NOMO-1 treated with dmso at 0.1 percent for 144 hours (cell line): ENCODE measurements around the gene REPS2.
A peak's percentile ranks its signal among the peaks of the same experiment; 100 is the strongest.

ENCODE experiments used
- DNase-seq: peaks from one replicate; lab custom pipeline; 2025; ENCODE audit not compliant: unreplicated experiment; lab: John Stamatoyannopoulos, UW

The REPS2 gene

DNA sequence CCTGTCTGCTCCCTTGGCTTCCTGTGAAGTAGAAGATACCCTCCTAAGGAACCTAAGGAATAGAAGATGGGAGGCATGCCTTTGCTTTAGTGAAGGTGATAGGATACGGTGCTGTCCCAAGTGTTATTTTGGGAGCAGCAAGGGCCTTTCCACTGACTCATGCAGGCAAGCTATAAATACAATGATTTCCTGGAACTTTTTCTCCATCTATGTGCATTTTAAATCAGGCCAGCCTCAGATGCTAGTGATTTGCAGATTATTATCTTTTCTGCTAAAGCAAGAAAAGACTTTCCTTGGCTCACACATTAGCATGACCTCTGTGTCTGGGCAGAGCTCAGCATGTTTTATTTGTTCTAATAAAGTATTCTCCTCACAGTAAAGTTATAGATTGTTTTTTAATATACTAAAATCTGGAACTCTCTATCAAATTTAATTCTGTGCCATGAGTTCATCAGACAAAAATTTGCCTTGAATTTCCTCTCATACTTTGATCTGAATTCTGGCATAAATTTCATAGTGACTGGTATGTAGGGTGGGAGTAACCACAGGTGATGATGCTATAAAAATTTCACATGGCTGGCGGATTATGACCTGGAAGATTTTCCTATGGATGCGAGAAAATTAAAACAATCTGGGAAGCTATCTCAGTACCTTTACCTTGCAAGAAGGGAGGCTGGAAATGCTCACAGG, 131.7 kb downstream of the REPS2 start:
- no peak for DNase-seq

DNA sequence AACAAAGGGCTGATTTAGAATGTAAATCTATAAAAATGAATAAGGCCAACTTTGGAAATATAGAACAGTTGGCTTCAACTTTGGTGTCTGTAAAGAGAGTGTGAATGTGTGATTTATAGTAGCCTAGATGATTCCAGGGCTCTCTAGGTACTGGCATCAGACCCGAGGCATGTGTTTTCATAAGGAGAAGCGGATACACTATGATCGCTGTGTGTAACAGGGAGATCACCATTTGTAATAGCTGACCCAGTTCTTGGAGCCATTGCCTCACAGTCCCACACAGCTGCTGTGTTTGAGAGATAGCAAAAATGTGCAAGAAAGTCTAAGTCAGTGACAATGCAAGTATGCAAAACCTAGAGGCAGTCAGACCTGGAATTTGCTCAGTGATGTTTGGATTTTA, 135.1 kb downstream of the REPS2 start:
- DNase-seq, result no peak

DNA sequence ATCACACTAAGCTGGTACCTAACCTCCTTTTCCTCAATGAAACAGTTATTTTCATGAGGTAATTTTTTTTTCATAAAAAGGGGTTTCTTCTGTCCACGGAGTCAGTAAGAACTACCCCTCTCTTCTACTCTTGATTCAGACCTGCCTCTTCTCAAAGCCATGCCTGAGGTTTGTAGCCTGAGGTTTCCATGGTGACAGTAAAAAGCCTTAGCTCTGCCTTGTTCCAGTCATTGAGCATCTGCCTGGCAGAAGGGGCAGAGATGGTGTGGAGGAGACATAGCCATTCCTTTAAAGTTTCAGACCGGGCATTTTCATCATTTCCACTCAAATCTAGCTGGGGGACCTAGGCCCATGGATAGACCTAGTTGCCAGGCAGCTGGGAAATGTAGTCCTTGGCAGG, 135.5 kb downstream of the REPS2 start:
- DNase-seq, result no peak

DNA sequence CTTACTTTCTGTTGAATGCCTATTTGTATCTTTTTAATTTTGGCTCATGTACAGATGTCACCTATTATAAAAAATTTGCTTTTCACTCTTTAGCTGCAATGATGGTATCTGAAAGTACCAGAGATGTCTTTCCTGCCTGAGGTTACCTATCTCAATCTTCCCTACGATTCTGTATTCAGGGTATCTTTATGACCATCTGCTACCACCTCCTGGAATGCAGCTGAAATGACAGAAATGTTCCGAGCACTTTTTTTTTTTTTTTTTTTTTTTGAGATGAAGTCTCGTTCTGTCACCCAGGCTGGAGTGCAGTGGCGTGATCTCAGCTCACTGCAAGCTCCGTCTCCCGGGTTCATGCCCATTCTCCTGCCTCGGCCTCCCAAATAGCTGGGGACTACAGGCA, 136.4 kb downstream of the REPS2 start:
- DNase-seq, result peak; percentile 1

DNA sequence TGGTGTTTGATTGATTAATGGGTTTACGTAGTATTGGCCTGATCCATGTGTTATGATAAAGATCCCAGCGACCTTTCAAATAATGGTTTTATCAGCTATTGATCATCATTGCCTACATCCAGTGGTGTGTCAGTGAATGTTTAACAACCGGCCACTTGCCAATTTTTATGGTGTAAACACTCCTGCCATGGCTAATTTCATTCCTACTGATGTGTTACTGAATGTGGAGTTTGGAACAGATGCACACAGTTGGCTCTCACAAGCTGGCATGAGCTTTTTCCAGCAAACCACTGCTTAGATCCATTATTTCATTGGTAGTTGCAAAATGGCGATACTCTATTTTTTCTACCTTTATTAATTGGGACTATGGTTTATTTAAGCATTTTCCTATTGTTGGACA, 139.9 kb downstream of the REPS2 start:
- no peak for DNase-seq

DNA sequence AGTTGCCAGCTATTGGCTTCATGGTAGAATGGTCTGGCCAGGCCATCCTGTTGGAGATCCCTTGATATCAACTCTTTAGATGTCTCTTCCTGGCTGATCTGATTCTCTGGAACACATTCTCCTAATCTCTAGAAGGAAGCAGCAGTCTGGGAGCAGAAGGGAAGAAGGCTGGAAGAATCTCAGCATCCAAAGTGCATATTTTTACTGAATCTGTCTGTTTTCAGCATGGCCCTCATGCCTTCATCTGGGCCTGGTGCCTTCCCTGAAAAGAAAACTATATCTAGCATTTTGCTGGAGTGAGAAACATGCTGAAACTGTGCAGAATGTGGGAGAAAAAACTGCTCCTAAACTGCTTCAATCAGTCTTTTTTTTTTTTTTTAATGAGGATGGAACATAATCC, 148.7 kb downstream of the REPS2 start:
- no peak for DNase-seq

DNA sequence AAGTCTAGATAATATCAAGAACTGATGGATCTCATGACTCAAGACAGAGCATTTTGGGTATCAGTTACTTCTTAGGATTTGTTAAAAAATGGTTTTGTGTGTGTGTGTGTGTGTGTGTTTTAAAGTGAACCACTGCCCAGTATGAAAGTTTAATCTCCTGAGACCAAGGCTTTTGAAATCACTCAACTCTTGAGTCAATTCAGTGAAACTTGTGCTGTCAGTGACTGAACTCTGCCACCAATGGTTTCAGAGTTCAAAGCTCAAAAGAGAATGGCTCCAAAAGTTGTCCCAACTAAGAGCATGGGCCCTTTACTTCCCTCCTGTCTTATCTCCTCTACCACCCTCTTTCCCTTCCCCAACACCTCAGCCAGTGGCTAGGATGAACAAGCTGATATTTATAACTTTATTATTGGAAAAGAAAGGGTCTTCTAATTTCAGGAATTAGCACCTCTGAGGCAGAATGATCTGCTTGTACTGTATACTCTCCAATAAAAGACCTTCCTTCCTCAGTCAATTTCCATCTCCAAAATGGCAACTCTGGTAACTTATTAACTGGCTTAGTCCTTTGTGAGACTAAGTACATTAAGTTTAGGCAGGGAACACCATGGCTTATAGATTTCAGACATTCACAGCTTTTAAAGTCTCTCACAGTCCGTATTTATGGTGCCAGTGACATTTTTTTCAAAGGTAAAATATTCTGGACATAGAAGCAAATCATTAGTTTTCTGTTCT, 152.2 kb downstream of the REPS2 start:
- no peak for DNase-seq

DNA sequence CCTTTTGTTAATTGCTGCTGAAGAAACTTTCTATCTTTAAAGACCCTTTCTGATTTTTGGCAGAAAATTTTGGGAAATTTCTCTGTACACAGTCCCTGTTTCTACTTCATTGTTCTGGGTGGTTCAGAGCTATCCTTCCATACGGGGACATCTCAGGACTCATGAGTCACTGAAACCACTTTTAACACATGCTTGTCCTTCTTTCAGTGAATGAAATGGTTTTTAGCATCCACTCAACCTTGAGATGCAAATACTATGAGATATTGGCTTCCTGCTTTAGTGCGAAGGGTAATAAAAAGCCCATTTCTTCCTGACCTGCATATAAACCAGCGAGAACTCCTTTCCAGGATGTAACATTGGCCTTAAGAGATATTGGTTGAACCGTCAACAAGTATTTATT, 158.0 kb downstream of the REPS2 start:
- DNase-seq, result no peak

DNA sequence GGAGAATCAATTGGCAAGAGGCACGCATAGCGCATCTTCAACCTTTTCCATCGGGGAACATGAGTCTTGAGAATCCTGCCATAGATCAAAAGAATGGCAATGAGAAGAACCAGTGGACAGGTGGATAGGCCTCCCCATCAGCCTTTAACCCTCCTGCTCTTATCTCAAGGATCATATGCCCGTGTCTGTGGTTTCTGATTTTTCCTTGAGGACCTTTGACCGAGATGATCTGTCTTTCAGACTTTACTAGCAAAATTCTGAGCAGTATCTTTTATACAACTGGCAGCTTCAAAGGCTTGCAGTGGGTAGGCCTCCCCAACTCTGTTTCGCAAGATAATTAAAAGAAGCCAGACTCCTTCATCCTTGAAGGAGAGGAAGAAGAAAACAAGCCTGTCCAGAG, 174.4 kb downstream of the REPS2 start:
- no peak for DNase-seq

DNA sequence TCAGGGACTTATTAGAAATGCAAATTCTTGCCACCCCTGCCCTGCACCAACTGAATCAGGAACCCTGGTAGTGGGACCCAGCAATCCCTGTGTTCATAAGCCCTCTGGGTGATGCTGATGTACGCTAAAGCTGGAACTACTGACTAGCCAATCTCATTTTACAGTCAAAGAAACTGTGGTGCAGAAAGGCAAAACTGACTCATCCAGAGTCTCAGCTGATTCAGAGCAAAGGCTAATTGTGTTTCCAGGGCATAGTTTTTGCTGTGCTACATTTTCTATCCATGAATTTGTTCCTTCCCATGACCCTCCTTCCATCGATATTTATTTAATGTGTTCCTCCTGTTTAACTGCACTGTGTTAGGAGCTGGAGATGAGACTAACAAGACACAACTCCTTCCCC, 207.5 kb downstream of the REPS2 start:
- DNase-seq, result no peak

DNA sequence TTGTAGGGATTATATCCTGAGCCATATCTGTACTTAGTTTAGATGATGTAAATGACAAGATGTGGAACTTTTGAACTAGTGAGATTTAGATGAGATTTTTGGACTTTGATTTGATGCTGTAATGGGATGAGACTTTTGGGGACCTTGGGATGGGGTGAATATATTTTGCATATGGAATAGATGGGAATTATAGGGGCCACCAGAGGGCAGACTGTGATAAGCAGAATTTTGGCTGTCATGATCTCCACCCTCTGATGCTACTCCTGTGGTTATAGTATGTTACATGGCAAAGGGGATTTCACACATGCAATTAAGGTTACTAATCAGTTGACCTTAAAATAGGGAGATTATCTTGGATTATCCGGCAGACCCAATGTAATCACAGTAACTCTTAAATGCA, 214.5 kb downstream of the REPS2 start:
- DNase-seq, result no peak

DNA sequence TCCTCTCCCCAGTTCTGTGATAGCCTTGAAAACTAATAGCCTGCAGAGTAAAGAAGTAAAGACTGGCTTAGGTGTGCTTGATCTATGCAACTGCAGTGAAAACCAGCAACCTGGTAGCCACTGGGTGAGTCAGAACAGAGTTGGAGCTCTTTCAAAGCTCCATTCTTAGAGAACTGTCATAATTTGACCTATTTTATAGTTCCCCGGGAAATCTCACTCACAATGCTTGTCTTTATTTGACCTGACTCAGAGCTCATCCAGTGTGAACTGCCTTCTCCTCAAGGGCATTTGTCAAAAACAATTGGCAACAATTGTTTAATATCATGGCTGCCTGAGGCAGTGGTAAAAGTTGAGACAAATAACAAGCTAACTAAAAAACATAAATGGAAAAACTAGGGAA, 215.5 kb downstream of the REPS2 start:
- no peak for DNase-seq

DNA sequence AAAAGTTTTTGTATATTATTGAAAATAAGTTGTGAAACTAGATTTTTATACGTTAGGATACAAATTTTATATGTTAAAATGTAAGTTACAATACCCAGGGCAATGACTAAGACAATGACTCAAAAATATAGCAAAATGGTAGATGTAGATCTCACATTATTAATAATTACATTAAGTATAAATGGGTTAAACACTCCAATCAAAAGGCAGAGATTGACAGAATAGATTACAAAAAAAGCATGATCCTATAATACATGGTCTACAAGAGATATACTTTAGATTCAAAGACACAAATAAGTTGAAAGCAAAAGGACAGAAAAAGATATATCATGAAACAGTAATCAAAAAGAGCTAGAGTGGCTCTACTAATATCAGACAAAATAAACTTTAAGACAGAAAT, 217.6 kb downstream of the REPS2 start:
- DNase-seq, result no peak

DNA sequence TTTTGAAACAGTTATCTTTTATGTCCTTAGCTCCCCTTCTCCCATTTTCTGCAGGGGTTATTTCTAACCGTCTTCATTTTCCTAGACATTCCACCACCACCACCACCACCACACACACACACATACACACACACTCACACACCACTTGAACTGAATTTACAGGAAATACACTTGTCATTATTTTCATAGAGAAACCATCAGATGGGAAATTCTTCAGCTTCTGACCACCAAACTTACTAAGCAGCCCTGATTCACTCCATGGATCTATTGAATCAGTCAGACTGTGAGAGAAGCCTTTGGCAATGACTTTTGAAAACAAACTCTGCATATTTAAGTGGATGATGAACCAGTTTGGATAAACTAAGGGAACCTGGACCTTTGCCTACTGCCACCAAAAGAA, 218.5 kb downstream of the REPS2 start:
- DNase-seq, result no peak

DNA sequence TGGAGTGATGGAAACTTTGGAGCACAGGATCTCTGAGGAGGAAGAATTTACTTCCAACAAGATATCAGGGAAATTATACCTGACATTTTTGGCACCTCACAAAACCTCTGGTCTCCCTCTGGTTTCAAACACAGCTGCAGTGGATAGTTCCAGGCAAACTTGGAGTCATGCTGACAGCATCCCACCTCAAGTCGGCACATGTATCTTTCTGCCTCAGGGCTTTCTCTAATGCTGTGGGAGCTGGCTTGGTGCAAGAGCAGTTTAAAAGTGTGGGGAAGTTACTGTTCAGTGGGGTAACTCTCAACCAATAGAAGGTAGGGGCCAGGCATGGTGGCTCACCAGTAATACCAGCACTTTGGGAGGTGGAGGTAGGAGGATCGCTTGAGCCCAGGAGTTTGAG, 221.5 kb downstream of the REPS2 start:
- no peak for DNase-seq

DNA sequence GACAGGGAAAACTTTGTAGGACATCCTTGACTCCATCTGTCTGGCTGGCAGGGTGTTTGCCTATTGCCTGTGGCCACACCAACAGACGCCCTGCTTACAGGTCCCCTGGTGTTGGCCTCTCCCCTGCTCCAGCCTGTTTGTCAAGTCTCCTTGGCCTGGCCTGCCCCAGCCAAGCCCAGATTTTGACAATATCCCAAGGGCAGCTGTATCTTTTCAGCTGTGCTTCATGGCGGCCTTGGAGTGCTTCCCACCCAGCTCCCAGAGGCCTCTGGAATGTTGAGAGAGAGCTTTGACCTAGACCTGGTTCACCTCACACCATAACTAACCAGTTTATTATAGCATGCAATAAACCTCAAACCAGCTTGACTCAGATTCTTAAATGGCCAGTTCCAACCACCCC, 224.5 kb downstream of the REPS2 start:
- DNase-seq, result no peak

DNA sequence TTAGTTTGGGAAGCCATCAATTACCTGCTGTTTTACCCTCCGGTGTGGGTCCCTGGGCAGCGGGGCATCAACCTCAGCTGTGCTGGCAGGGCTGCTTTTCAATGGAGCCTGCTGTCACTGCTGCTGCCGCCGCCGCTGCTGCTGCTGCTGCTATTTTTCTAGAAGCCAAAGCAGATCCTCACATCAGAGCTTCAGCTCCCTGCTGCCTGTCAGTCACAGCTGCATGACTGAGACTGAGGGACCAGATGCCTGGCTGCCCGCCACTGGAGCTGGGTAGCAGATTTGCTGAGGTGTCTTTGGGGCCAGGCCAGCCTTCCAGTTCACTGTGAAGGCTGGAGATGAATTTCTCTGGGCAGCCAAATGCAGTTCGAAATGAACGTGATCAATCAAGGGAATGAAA, 228.2 kb downstream of the REPS2 start:
- no peak for DNase-seq

DNA sequence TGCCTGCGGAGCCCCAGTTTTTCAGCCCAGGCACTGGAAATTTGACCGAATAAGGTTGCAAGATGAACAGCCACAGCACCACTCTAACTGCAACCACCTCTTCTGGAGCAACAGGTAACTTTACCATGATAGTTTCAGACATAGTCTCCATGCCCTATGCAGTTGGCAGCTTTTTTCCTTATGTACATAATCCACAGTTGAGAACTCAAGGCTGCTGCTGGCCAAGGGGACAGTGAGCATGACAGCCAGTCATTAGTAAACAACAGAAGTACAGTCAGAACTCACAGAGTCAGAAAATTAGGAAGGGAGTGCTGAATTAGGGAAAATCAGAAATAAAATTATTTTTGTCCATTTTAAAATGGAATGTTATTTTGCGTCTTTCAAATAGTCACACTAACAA, 235.9 kb downstream of the REPS2 start:
- no peak for DNase-seq

DNA sequence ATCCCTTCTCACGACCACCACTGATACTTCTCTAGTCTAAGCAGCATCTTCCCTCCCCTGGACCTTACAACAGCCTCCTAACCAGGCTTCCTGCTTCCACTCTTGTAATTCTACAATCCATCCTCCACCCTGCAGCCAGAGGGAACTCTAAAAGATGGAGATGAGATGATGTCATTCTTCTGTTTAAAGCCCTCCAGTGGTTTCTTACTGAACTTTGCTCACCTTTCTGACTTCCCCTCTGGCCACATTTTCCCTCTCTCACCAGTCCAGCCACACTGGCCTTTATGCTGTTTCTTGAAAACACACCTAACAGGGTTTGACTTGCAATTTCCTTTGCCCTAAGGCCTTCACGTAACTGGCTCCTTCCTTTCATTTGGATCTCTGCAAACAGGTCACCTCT, 237.1 kb downstream of the REPS2 start:
- no peak for DNase-seq

DNA sequence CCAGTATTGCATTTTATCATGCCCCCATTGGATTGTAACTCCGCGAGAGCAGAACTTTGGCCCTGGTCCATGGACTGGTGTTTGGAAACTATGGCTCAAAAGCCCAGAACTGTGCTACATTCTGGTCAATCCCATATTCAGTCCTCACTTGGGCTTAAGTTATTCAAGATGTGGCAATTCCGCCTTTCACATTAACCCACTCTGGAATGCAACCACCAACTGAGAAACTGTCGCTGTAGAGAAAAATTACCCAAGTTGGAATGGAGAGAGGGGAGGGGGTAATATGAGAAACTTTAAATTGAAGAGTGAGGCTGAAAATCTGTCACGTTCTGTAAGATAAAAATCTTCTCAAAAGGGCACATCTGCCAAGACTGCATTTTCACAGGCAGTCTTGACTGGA, 239.0 kb downstream of the REPS2 start:
- no peak for DNase-seq

DNA sequence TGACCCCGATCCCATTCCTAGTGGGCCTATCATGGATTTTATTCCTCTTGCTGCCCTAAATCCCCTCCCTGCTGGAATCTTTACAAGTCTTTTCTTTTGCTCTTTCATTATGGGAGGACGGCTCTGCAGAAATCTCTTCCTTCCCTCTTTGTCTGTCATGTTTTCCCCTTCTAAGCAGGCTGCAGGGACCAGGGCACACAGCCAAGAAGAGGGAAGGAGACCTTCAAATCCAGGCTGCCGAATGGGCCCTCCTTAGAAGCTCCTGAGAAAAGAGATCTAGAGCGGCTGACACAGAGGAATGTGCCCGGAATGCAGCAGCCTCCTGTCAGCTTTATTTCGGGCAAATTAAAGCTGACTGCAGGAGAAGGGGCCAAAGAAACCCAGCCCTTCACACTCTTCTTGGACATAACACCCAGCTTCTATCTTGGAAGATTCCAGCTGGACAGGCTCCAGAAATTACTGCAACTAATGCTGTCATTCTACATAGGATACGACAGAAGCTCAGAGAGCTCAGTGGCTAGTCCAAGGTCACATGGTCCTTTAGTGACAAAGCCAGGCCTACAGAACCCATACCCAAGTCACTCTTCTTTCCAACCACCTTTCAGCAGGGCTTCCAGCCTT, 240.8 kb downstream of the REPS2 start:
- DNase-seq, result no peak

DNA sequence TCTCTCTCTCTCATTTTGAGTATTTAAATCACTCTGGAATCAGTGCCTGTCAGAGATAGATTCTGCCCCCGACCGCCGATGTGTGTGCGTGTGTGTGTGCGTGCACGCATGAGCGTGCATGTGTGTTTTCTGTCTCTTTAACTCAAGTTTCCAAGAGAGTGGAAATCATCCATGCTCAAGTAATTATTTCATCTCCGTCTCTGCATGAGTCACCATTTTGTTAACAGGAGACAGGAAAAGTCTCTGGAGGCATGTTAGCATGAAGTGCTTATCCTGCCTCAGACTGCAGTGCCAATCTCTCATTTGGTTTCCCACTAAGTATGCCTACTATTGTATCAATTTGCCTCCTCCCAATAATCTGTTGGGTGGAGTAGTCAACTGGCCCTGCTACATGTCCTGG, 245.6 kb downstream of the REPS2 start:
- DNase-seq, result no peak
